Spleen (tissue), 11 donors: Measurements from ENCODE around the gene SLCO4A1. TPM values are rescaled to one million over a fixed set of nuclear protein-coding genes. Genes with fewer than 3 reads are reported as not detected.

Experiments used
- DNase-seq: peaks from one replicate; pipeline ENCODE4 v3.0.0-alpha.2; 2020
- H3K27ac ChIP-seq, 8 donors: fragments of 200-600 bp; sonication (generic) in 7 of 8; 1 replicate in 4 of 8; 2 replicates in 4 of 8; pipeline versions ENCODE4 v1.5.0 to v1.8.0; 2016 to 2021; ENCODE audit warnings: inconsistent platforms in 4 of 8, mild to moderate bottlenecking in 4 of 8, moderate library complexity in 1 of 8
- H3K27me3 ChIP-seq, 7 donors: fragments of 200-600 bp; sonication (generic) in 6 of 7; replicated peaks in 1 of 7; 1 replicate in 4 of 7; 2 replicates in 3 of 7; pipeline versions ENCODE4 v1.5.0 to v1.8.0; 2016 to 2021; ENCODE audit warnings: inconsistent platforms in 3 of 7, mild to moderate bottlenecking in 1 of 7
- H3K36me3 ChIP-seq, 6 donors: fragments of 200-600 bp; sonication (generic) in 5 of 6; 1 replicate in 4 of 6; 2 replicates in 2 of 6; pipeline versions ENCODE4 v1.5.0 to v1.8.0; 2016 to 2021; ENCODE audit warnings: inconsistent platforms in 2 of 6
- H3K4me1 ChIP-seq, 6 donors: fragments of 200-600 bp; sonication (generic) in 5 of 6; 1 replicate in 3 of 6; 2 replicates in 3 of 6; pipeline versions ENCODE4 v1.5.0 to v1.8.0; 2016 to 2021; ENCODE audit warnings: inconsistent platforms in 3 of 6
- H3K4me3 ChIP-seq, 8 donors: fragments of 200-600 bp; sonication (generic) in 7 of 8; 1 replicate in 4 of 8; 2 replicates in 4 of 8; pipeline versions ENCODE4 v1.5.0 to v1.8.0; 2016 to 2021; ENCODE audit warnings: inconsistent platforms in 4 of 8, mild to moderate bottlenecking in 4 of 8, moderate library complexity in 2 of 8
- H3K9me3 ChIP-seq, 8 donors: fragments of 200-600 bp; sonication (generic) in 7 of 8; 1 replicate in 4 of 8; 2 replicates in 4 of 8; pipeline versions ENCODE4 v1.5.0 to v1.8.0; 2016 to 2021; ENCODE audit warnings: inconsistent platforms in 4 of 8
- CTCF ChIP-seq, 11 experiments: fragments of 200-600 bp in 7 of 11; fragments of 450-650 bp in 4 of 11; sonication (generic) in 4 of 11; IDR thresholded peaks in 8 of 11; conservative IDR thresholded peaks in 3 of 11; 1 replicate in 7 of 11; 2 replicates in 4 of 11; pipeline versions ENCODE4 v1.4.0 to v1.8.0; 2016 to 2021; ENCODE audit warnings: antibody characterized with exemption in 11 of 11, inconsistent platforms in 4 of 11, mild to moderate bottlenecking in 1 of 11
- POLR2A ChIP-seq, 3 donors: fragments of 450-650 bp; IDR thresholded peaks; one replicate each; pipeline ENCODE4 v1.5.1; 2017; ENCODE audit warnings: antibody characterized with exemption in 3 of 3, mild to moderate bottlenecking in 1 of 3
- POLR2AphosphoS5 ChIP-seq, 3 donors: sonication (generic); formaldehyde crosslinking; IDR thresholded peaks; one replicate each; pipeline ENCODE4 v1.5.1; 2017; ENCODE audit warnings: antibody characterized with exemption in 3 of 3
- WGBS, 5 donors: extraction: QIAGEN DNeasy Blood & Tissue Kit in 3 of 5; methylation state at CpG; one replicate each; pipeline versions ENCODE4 v1.1.5 to v1.1.7; 2013 to 2018; 5-methylcytosine and 5-hydroxymethylcytosine counted together
- intact Hi-C: fragments of 100-400 bp; cut with DNase I; formaldehyde crosslinking; loops from one replicate; pipeline ENCODE4 v1.15.0; 2023; ENCODE audit warnings: low total_unique reads
- polyA plus RNA-seq, 3 donors: library from polyadenylated mRNA; stranded (reverse); fragments of 200-250 nt; gene quantifications; one replicate each; pipeline ENCODE4 v1.2.1, GENCODE V29; 2013
- total RNA-seq, 7 donors: library from RNA; depleted of rRNA in 3 of 7; stranded (reverse); fragments of >200 nt in 3 of 7; fragmentation: NEBNext Ultra II Directional in 4 of 7; extraction: Animal tissue kit (Norgen Biotek cat#: 25700) in 4 of 7; gene quantifications; one replicate each; pipeline versions ENCODE4 v1.1.0 to v1.2.1, GENCODE V29; 2016 to 2021
- donor health status: healthy with polysubstance abuse.
- donor health status: DM: no; HTN: no; CAD: no; lungs with moderate emphysema.
- donor health status: DM: no; HTN: no; CAD: no.
- donor health status: Bipolar disorder and iron deficiency.
- donor health status: healthy.
- donor health status: DM: no; HTN: no; CAD: no.
- donor health status: DM: yes; HTN: yes; CAD: no.

SLCO4A1 gene
- total and polyA plus RNA-seq, 10 donors, result 2.9 to 16.3 (median 7.0) TPM

GRCh38 chr20:62706344-62706743 lies 64.0 kb downstream of the SLCO4A1 start:
- no peaks in the 10 kb centered on the region for H3K36me3 ChIP-seq
- H3K4me1 ChIP-seq, result peaks cover 5 to 54% (median 26%) of the 10 kb centered on the region in 6 donors
- H3K27ac ChIP-seq, result no peak overlapping the region
- no peak for TF ChIP-seq CTCF (IDR thresholded peaks at IDR 0.05 in 8 of 11, conservative IDR thresholded peaks at IDR 0.05 in 3 of 11)
- intact Hi-C loops, result no loop called here
- 80 to 91% (median 85%) methylated on average over 11 to 12 of the region's 12 CpGs for WGBS, 5 donors
- no peaks in the 10 kb centered on the region for H3K9me3 ChIP-seq
- DNase-seq, result no peak
- H3K27me3 ChIP-seq, result peaks cover 0 to 86% (median 44%) of the 10 kb centered on the region in 7 donors
- H3K4me3 ChIP-seq, result no peak overlapping the region

- TF ChIP-seq POLR2A (IDR thresholded peaks at IDR 0.05), result no peak
- no peak for TF ChIP-seq CTCF (IDR thresholded peaks at IDR 0.05 in 8 of 11, conservative IDR thresholded peaks at IDR 0.05 in 3 of 11)
- no peak for TF ChIP-seq POLR2AphosphoS5 (IDR thresholded peaks at IDR 0.05)
- H3K4me1 ChIP-seq, result peaks cover 5 to 59% (median 26%) of the 10 kb centered on the region in 6 donors
- no peak overlapping the region for H3K27ac ChIP-seq
- H3K27me3 ChIP-seq, result peaks cover 0 to 91% (median 45%) of the 10 kb centered on the region in 7 donors
- intact Hi-C loops, result no loop called here
- no peak overlapping the region for H3K4me3 ChIP-seq
- H3K9me3 ChIP-seq, result no peaks in the 10 kb centered on the region
- no peaks in the 10 kb centered on the region for H3K36me3 ChIP-seq
- DNase-seq, result no peak
- WGBS, 5 donors, result 81 to 91% (median 88%) methylated on average over 12 of the region's 12 CpGs
These were observed 64.6 kb downstream of the SLCO4A1 start for GRCh38 chr20:62706857-62707256.

GRCh38 chr20:62707276-62707920 lies 65.1 kb downstream of the SLCO4A1 start:
- H3K36me3 ChIP-seq, result no peaks in the 10 kb centered on the region
- TF ChIP-seq POLR2AphosphoS5 (IDR thresholded peaks at IDR 0.05) (no peak), POLR2A (IDR thresholded peaks at IDR 0.05) (no peak), CTCF (IDR thresholded peaks at IDR 0.05 in 8 of 11, conservative IDR thresholded peaks at IDR 0.05 in 3 of 11) (no peak)
- DNase-seq, result no peak
- peaks cover 0 to 88% (median 45%) of the 10 kb centered on the region in 7 donors for H3K27me3 ChIP-seq
- H3K4me3 ChIP-seq, result no peak overlapping the region
- WGBS, 5 donors, result 59 to 73% (median 64%) methylated on average over 12 to 16 of the region's 16 CpGs
- no peaks in the 10 kb centered on the region for H3K9me3 ChIP-seq
- intact Hi-C loops, result no loop called here
- H3K27ac ChIP-seq, result no peak overlapping the region
- H3K4me1 ChIP-seq, result peaks cover 5 to 62% (median 26%) of the 10 kb centered on the region in 6 donors

DNA sequence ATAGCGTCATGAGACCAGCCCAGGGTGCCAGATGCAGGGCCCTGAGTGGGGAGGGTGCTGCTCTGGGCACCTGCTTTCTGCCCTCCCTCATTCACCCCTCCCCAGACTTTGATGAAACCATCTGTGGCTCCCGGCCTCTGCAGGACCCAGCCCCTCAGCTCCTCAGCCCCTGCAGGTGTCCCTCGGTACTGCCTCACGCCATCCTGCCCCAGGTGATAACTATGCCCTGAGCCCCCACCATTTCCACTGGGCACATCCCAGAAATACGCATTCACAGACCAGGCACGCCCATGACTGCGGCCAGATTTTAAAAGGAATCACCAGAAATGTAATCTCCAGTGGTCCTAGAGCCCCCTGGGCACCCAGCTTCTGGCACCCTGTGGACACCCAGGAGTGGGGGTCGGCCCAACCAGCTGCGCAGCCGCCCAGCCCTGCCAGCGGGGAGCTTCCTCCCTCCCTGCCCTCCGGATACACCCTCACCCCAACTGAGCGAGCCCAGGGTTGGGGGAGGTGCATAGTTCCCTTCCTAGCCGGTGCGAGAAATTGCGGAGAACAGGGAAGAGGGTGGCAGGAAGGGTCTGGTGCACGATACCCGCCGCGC lies 65.7 kb downstream of the SLCO4A1 start:
- no peak for DNase-seq
- no peaks in the 10 kb centered on the region for H3K9me3 ChIP-seq
- peak overlapping the region in 4 of 8 donors; percentile 23 to 63 (median 32) for H3K4me3 ChIP-seq
- H3K27ac ChIP-seq, result peak overlapping the region in 2 of 8 donors; percentile 14 to 15
- H3K4me1 ChIP-seq, result peaks cover 5 to 61% (median 26%) of the 10 kb centered on the region in 6 donors
- 4 to 6% (median 5%) methylated on average over 12 to 20 of the region's 20 CpGs for WGBS, 5 donors
- peaks cover 0 to 88% (median 45%) of the 10 kb centered on the region in 7 donors for H3K27me3 ChIP-seq
- no peaks in the 10 kb centered on the region for H3K36me3 ChIP-seq
- no peak for TF ChIP-seq POLR2AphosphoS5 (IDR thresholded peaks at IDR 0.05)
- peak in 3 of 11 experiments; percentile 19 to 52 (median 26) for TF ChIP-seq CTCF (IDR thresholded peaks at IDR 0.05 in 8 of 11, conservative IDR thresholded peaks at IDR 0.05 in 3 of 11)
- no peak for TF ChIP-seq POLR2A (IDR thresholded peaks at IDR 0.05)
- intact Hi-C loops, result no loop called here
